ENCODE results near the gene INPP5F.

INPP5F gene

GRCh38 chr10:119725517-119725827, 378 bp upstream of the INPP5F start:
- TF ChIP-seq GATA2 (IDR thresholded peaks at IDR 0.05; ENCODE audit: low read depth, low read length) (no peak), GATA3 (IDR thresholded peaks at IDR 0.05; ENCODE audit: low read depth, low read length) (no peak)

GRCh38 chr10:119726676-119727261, 919 bp downstream of the INPP5F start:
- TF ChIP-seq GATA2 (IDR thresholded peaks at IDR 0.05; ENCODE audit: low read depth, low read length), result no peak
- TF ChIP-seq GATA3 (IDR thresholded peaks at IDR 0.05; ENCODE audit: low read depth, low read length), result no peak

- TF ChIP-seq GATA2 (IDR thresholded peaks at IDR 0.05; ENCODE audit: low read depth, low read length) (no peak), GATA3 (IDR thresholded peaks at IDR 0.05; ENCODE audit: low read depth, low read length) (no peak)
Measured at GRCh38 chr10:119728172-119728800, 2.4 kb downstream of the INPP5F start.

- TF ChIP-seq GATA2 (IDR thresholded peaks at IDR 0.05; ENCODE audit: low read depth, low read length), result no peak
- TF ChIP-seq GATA3 (IDR thresholded peaks at IDR 0.05; ENCODE audit: low read depth, low read length), result no peak
Measured at GRCh38 chr10:119734396-119735332, 8.8 kb downstream of the INPP5F start.

GRCh38 chr10:119735451-119735850, 9.6 kb downstream of the INPP5F start:
- TF ChIP-seq GATA3 (IDR thresholded peaks at IDR 0.05; ENCODE audit: low read depth, low read length), result no peak
- no peak for TF ChIP-seq GATA2 (IDR thresholded peaks at IDR 0.05; ENCODE audit: low read depth, low read length)

GRCh38 chr10:119736220-119736619, 10.4 kb downstream of the INPP5F start:
- TF ChIP-seq GATA3 (IDR thresholded peaks at IDR 0.05; ENCODE audit: low read depth, low read length), result no peak
- TF ChIP-seq GATA2 (IDR thresholded peaks at IDR 0.05; ENCODE audit: low read depth, low read length), result no peak

GRCh38 chr10:119737039-119737663, 11.3 kb downstream of the INPP5F start:
- TF ChIP-seq GATA3 (IDR thresholded peaks at IDR 0.05; ENCODE audit: low read depth, low read length) (no peak), GATA2 (IDR thresholded peaks at IDR 0.05; ENCODE audit: low read depth, low read length) (no peak)

- TF ChIP-seq GATA3 (IDR thresholded peaks at IDR 0.05; ENCODE audit: low read depth, low read length) (no peak), GATA2 (IDR thresholded peaks at IDR 0.05; ENCODE audit: low read depth, low read length) (no peak)
Measured at GRCh38 chr10:119737823-119738222, 12.0 kb downstream of the INPP5F start.

- no peak for TF ChIP-seq GATA2 (IDR thresholded peaks at IDR 0.05; ENCODE audit: low read depth, low read length)
- TF ChIP-seq GATA3 (IDR thresholded peaks at IDR 0.05; ENCODE audit: low read depth, low read length), result no peak
Measured at GRCh38 chr10:119738962-119739361, 13.1 kb downstream of the INPP5F start.

- TF ChIP-seq GATA3 (IDR thresholded peaks at IDR 0.05; ENCODE audit: low read depth, low read length), result no peak
- no peak for TF ChIP-seq GATA2 (IDR thresholded peaks at IDR 0.05; ENCODE audit: low read depth, low read length)
Measured at GRCh38 chr10:119740096-119740495, 14.2 kb downstream of the INPP5F start.

- no peak for TF ChIP-seq GATA3 (IDR thresholded peaks at IDR 0.05; ENCODE audit: low read depth, low read length)
- no peak for TF ChIP-seq GATA2 (IDR thresholded peaks at IDR 0.05; ENCODE audit: low read depth, low read length)
Measured at GRCh38 chr10:119742947-119743648, 17.2 kb downstream of the INPP5F start.

GRCh38 chr10:119747940-119748339, 22.1 kb downstream of the INPP5F start:
- no peak for TF ChIP-seq GATA3 (IDR thresholded peaks at IDR 0.05; ENCODE audit: low read depth, low read length)

- TF ChIP-seq GATA2 (IDR thresholded peaks at IDR 0.05; ENCODE audit: low read depth, low read length) (no peak), GATA3 (IDR thresholded peaks at IDR 0.05; ENCODE audit: low read depth, low read length) (no peak)
Measured at GRCh38 chr10:119748871-119749270, 23.0 kb downstream of the INPP5F start.

- no peak for TF ChIP-seq GATA2 (IDR thresholded peaks at IDR 0.05; ENCODE audit: low read depth, low read length)
- TF ChIP-seq GATA3 (IDR thresholded peaks at IDR 0.05; ENCODE audit: low read depth, low read length), result no peak
Measured at GRCh38 chr10:119749455-119749854, 23.6 kb downstream of the INPP5F start.
